Heart left ventricle (tissue), 13 donors: ENCODE data around the gene CCPG1.
"Not testable (repeated sequence)": the region's sequence is repeated elsewhere in the genome, so short reads cannot be mapped to it uniquely, and the experiment has no call there.

Experiments used
- POLR2A ChIP-seq, 2 donors: fragments of 450-650 bp; IDR thresholded peaks; one replicate each; pipeline ENCODE4 v1.6.1; 2017; ENCODE audit warnings: antibody characterized with exemption in 2 of 2, mild to moderate bottlenecking in 2 of 2, moderate library complexity in 2 of 2
- TF ChIP-seq, protein P1 (sequence below), 12 donors: fragments of 200-600 bp; sonication (generic) in 4 of 12; IDR thresholded peaks; one replicate each; pipeline versions ENCODE4 v1.5.0 to v1.8.0; 2018 to 2022; ENCODE audit warnings: antibody characterized with exemption in 12 of 12, mild to moderate bottlenecking in 5 of 12
- donor health status: ischemic (EF 13 %, LVEDD 7.1; RV severe dilation, severe dysfunction).
- donor health status: DM: no; HTN: yes; CAD: no.
- donor health status: DM: no; HTN: no; CAD: no.
- donor health status: ischemic (EF 25% LVEDD 6.9; RV normal size, moderate dysfunction).
- donor health status: ischemic (EF 25% LVEDD 5.7; RV mildly dilated, moderate dysfunction).
- donor health status: ischemic (EF 35%, LVEDD 5.7; RV mildly dilated, moderate dysfunction).
- donor health status: nonischemic (EF 11% LVEDD 7.7; RV severe dilation, severe dysfunction).
- donor health status: DM: yes; HTN: yes; CAD: no.
- donor health status: PGD.
- donor health status: ischemic (EF 29% LVEDD 5.4; RV normal size, mild dysfunction).
- donor health status: nonischemic (EF 23%, LVEDD 6.1; RV moderate dilation, normal function).

DNA sequence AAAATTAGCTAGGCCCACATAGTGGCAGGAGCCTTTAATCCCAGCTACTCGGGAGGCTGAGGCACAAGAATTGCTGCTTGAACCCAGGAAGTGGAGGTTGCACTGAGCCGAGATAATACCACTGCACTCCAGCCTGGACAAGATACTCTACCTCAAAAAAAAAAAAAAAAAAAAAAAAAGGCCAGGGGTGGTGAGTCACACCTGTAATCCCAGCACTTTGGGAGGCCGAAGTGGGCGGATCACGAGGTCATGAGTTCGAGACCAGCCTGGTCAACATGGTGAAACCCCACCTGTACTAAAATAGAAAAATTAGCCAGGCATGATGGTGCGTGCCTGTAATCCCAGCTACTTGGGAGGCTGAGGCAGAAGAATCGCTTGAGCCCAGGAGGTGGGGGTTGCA lies 8.1 kb downstream of the CCPG1 start:
- TF ChIP-seq, protein P1, sequence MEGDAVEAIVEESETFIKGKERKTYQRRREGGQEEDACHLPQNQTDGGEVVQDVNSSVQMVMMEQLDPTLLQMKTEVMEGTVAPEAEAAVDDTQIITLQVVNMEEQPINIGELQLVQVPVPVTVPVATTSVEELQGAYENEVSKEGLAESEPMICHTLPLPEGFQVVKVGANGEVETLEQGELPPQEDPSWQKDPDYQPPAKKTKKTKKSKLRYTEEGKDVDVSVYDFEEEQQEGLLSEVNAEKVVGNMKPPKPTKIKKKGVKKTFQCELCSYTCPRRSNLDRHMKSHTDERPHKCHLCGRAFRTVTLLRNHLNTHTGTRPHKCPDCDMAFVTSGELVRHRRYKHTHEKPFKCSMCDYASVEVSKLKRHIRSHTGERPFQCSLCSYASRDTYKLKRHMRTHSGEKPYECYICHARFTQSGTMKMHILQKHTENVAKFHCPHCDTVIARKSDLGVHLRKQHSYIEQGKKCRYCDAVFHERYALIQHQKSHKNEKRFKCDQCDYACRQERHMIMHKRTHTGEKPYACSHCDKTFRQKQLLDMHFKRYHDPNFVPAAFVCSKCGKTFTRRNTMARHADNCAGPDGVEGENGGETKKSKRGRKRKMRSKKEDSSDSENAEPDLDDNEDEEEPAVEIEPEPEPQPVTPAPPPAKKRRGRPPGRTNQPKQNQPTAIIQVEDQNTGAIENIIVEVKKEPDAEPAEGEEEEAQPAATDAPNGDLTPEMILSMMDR (IDR thresholded peaks at IDR 0.05), result not testable (repeated sequence)
- TF ChIP-seq POLR2A (IDR thresholded peaks at IDR 0.05), result not testable (repeated sequence)
